Measurements from ENCODE around the gene KDM3B. TPM values are rescaled to one million over a fixed set of nuclear protein-coding genes. Genes with fewer than 3 reads are reported as not detected.

KDM3B gene
- total and polyA plus RNA-seq, 2 of the 8 experiments (the other 6 are each of a cell fraction or from before 2014, with no cell fraction given) = 27.1 to 78.1 TPM

DNA sequence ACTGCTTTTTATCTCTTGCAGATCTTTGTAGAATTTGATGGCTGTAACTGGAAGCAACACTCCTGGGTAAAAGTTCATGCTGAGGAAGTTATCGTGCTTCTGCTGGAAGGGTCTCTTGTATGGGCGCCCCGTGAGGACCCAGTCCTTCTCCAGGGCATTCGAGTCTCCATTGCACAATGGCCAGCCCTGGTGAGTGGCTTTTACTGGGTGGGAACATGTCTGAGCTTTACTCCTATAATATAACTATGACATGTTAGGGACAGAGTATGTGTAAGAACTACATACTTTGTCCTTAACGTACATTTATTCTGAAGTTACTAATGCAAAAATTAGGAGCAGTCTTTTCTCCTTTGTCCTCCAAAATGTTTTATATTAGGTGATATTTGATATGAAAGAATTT, 20.2 kb downstream of the KDM3B start:
- CTCF ChIA-PET (ENCODE audit: partially characterized antibody) = interaction anchor here (0.9 to 6.5 kb wide), 2 partner anchors 19 to 77 kb away, joined by 3 to 63 read pairs; partner anchors contain the start of gene KDM3B
- Histone ChIP-seq H3K79me2 (ENCODE audit: control insufficient read depth in 1 of 2, insufficient read depth in 2 of 2, low read length in 2 of 2) (peaks cover 9 to 43% of the 10 kb centered on the region in 2 experiments), H2BK120ac (replicated peaks; ENCODE audit: low read depth, low read length) (no peak overlapping the region)

More for the DNA sequence above, 20.2 kb downstream of the KDM3B start:
- Histone ChIP-seq H3K79me1 (ENCODE audit: low read depth, low read length) (peaks cover 5% of the 10 kb centered on the region; the same call in 1 of the 2 replicates), H3K4me2 (ENCODE audit: insufficient read depth in 1 of 2, low read depth in 2 of 2, low read length in 2 of 2) (no peak overlapping the region), H3K18ac (ENCODE audit: extremely low read depth, low read length) (no peak overlapping the region), H4K8ac (ENCODE audit: extremely low read depth, insufficient read depth, low read length) (no peak overlapping the region), H2AK5ac (ENCODE audit: low read depth, low read length) (no peak overlapping the region), H4K91ac (replicated peaks; ENCODE audit: insufficient read length, low read length) (no peak overlapping the region), H2BK5ac (ENCODE audit: low read depth, low read length) (no peak overlapping the region), H3K36me3 (ENCODE audit: control insufficient read depth in 2 of 4, insufficient read depth in 4 of 4, low read length in 3 of 4) (peaks cover 2 to 22% (median 5%) of the 10 kb centered on the region in 4 experiments), H2BK15ac (ENCODE audit: low read length) (no peak overlapping the region), H2BK12ac (ENCODE audit: low read depth, low read length) (no peak overlapping the region), H3K4me3 (ENCODE audit: extremely low read depth in 1 of 4, insufficient read depth in 2 of 4, low read depth in 3 of 4, low read length in 4 of 4) (no peak overlapping the region), H4K20me1 (replicated peaks in 1 of 2; ENCODE audit: control insufficient read depth in 1 of 2, insufficient read depth in 2 of 2, low read length in 2 of 2) (peaks cover 0 to 7% of the 10 kb centered on the region in 2 experiments), H3K23ac (ENCODE audit: insufficient read length) (no peak overlapping the region), H3K9me3 (ENCODE audit: insufficient read depth in 2 of 2, low read depth in 1 of 2, low read length in 1 of 2) (no peaks in the 10 kb centered on the region), H3K27ac (ENCODE audit: low read depth, low read length) (no peak overlapping the region), H3K27me3 (replicated peaks in 1 of 4; ENCODE audit: control insufficient read depth in 3 of 4, extremely low read depth in 1 of 4, insufficient read depth in 3 of 4, low read length in 3 of 4) (no peaks in the 10 kb centered on the region), H3K9ac (replicated peaks in 1 of 4; ENCODE audit: extremely low read depth in 1 of 4, low read depth in 3 of 4, low read length in 3 of 4) (no peak overlapping the region), H3K23me2 (ENCODE audit: low read depth, low read length) (no peaks in the 10 kb centered on the region), H3K14ac (ENCODE audit: insufficient read length) (no peak overlapping the region), H3K4me1 (replicated peaks in 1 of 4; ENCODE audit: control insufficient read depth in 3 of 4, insufficient read depth in 4 of 4, low read length in 3 of 4) (no peaks in the 10 kb centered on the region), H2BK20ac (ENCODE audit: low read length) (no peak overlapping the region), H4K5ac (ENCODE audit: insufficient read length, low read depth, low read length) (no peak overlapping the region), H2AFZ (ENCODE audit: low read length) (no peak overlapping the region), H3K4ac (replicated peaks; ENCODE audit: insufficient read length, low read depth, low read length) (no peak overlapping the region), H3K56ac (replicated peaks; ENCODE audit: insufficient read length, low read depth, low read length) (no peak overlapping the region)
- POLR2A ChIA-PET (ENCODE audit: partially characterized antibody) = interaction anchor here (1.0 to 5.1 kb wide), 4 partner anchors 11 to 63 kb away, joined by 3 to 26 read pairs (median 6); partner anchors contain the start of genes FAM53C and KDM3B
- FAIRE-seq = no peak
- no peak for DNase-seq (ENCODE audit: low read depth in 1 of 2, low spot score in 2 of 2)
- TF ChIP-seq TAF7 (optimal IDR thresholded peaks at IDR 0.05; ENCODE audit: borderline replicate concordance, low read depth, low read length) (no peak), POLR2A (IDR thresholded peaks at IDR 0.05; ENCODE audit: control extremely low read depth in 1 of 2, low read depth in 2 of 2, low read length in 2 of 2) (no peak), KDM1A (IDR thresholded peaks at IDR 0.05; ENCODE audit: borderline replicate concordance, low read length) (no peak), RXRA (IDR thresholded peaks at IDR 0.05; ENCODE audit: insufficient read depth, low read depth, low read length) (no peak), POLR2AphosphoS5 (IDR thresholded peaks at IDR 0.05; ENCODE audit: low read depth, low read length) (no peak), CHD1 (IDR thresholded peaks at IDR 0.05; ENCODE audit: low read depth, low read length) (no peak), SP2 (IDR thresholded peaks at IDR 0.05; ENCODE audit: low read length) (no peak), TBP (IDR thresholded peaks at IDR 0.05; ENCODE audit: low read depth, low read length) (no peak), CREB1 (IDR thresholded peaks at IDR 0.05) (no peak), KDM4A (IDR thresholded peaks at IDR 0.05; ENCODE audit: low read depth, low read length, severe bottlenecking) (no peak), PHF8 (conservative IDR thresholded peaks at IDR 0.05; ENCODE audit: low read depth, low read length) (no peak), SUZ12 (IDR thresholded peaks at IDR 0.05; ENCODE audit: low read length) (no peak), SIN3A (conservative IDR thresholded peaks at IDR 0.05 in 1 of 2, IDR thresholded peaks at IDR 0.05 in 1 of 2; ENCODE audit: low read depth in 1 of 2, low read length in 2 of 2) (no peak), RFX5 (IDR thresholded peaks at IDR 0.05; ENCODE audit: borderline replicate concordance, low read depth, low read length) (no peak)
- WGBS, 2 experiments (ENCODE audit: extremely low coverage in 1 of 2, insufficient coverage in 1 of 2, insufficient read length in 1 of 2, insufficient replicate concordance in 2 of 2, low coverage in 1 of 2, low lambda C conversion rate in 2 of 2, missing lambda C conversion rate in 1 of 2) = 75% methylated on average over 5 of the region's 5 CpGs; no CpG with 5 or more reads in 1 of the 2 experiments

All from H1 (cell line).